ENCODE measurements around the gene PPARG. TPM values are rescaled to one million over a fixed set of nuclear protein-coding genes. Genes with fewer than 3 reads are reported as not detected.
A peak's percentile ranks its signal among the peaks of the same experiment; 100 is the strongest.

Gene PPARG
- total RNA-seq, 4 donors from 2014 or later, result 26.4 to 46.4 (median 37.4) TPM

DNA sequence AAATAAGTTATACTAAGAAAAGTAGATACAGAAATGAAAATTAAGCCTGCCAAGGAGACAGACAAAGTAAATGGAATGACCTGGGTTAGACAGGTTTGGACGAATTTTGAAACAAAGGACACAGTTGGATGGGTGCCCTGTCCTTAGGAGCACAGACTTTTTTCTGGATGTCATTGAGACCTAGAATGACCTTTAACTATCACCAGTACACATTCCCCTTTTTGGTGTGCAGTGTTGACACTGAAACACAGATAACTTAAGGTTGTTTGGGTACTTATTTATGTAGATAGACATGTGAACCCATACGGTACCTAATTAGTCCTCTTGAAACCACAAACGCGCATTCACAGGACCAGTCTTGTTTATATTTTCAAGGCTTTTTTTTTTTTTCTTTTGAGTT, 86.7 kb downstream of the PPARG start:
- DNase-seq, result no peak
- no peak for TF ChIP-seq POLR2A (IDR thresholded peaks at IDR 0.05)
- TF ChIP-seq, protein P1, sequence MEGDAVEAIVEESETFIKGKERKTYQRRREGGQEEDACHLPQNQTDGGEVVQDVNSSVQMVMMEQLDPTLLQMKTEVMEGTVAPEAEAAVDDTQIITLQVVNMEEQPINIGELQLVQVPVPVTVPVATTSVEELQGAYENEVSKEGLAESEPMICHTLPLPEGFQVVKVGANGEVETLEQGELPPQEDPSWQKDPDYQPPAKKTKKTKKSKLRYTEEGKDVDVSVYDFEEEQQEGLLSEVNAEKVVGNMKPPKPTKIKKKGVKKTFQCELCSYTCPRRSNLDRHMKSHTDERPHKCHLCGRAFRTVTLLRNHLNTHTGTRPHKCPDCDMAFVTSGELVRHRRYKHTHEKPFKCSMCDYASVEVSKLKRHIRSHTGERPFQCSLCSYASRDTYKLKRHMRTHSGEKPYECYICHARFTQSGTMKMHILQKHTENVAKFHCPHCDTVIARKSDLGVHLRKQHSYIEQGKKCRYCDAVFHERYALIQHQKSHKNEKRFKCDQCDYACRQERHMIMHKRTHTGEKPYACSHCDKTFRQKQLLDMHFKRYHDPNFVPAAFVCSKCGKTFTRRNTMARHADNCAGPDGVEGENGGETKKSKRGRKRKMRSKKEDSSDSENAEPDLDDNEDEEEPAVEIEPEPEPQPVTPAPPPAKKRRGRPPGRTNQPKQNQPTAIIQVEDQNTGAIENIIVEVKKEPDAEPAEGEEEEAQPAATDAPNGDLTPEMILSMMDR (IDR thresholded peaks at IDR 0.05), result no peak
- H3K4me3 ChIP-seq, result no peak overlapping the region
- no peaks in the 10 kb centered on the region for H3K36me3 ChIP-seq
- no peak overlapping the region for H3K27ac ChIP-seq
- H3K27me3 ChIP-seq, result no peaks in the 10 kb centered on the region
- peaks cover 0 to 22% (median 0%) of the 10 kb centered on the region in 4 donors for H3K4me1 ChIP-seq
- H3K9me3 ChIP-seq, result no peaks in the 10 kb centered on the region

DNA sequence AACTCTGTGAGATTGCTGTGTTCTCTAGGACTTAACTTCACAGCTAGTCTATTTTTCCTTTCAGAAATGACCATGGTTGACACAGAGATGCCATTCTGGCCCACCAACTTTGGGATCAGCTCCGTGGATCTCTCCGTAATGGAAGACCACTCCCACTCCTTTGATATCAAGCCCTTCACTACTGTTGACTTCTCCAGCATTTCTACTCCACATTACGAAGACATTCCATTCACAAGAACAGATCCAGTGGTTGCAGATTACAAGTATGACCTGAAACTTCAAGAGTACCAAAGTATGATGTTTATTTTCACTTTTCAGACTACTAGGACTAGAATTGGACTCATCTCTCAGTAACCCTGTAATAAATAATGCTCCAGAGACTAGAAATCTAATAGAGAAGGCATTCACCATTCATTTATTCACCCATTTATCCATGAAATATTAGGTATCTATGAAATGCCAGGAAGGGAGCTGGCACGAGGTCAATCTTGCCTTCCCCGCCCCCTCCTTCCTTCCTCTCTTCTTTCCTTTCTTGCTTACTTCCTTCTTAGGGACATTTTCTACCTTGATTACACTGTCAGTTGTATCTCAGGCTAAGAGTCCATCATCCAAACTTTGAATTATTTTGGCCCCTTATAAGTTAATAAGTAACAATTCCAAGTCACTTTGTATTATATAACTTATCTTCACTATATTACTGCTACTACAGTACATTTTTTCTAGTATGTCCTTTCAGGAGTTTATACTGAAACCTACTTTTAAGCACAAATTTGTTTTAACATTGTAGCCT, 91.0 kb downstream of the PPARG start:
- no peaks in the 10 kb centered on the region for H3K27me3 ChIP-seq
- H3K4me3 ChIP-seq, result no peak overlapping the region
- DNase-seq, result peak in 1 of 3 donors; percentile 51
- peak overlapping the region in 2 of 4 donors; percentile 32 to 66 for H3K27ac ChIP-seq
- H3K4me1 ChIP-seq, result peaks cover 0 to 18% (median 1%) of the 10 kb centered on the region in 4 donors
- H3K36me3 ChIP-seq, result peaks cover 0 to 3% (median 0%) of the 10 kb centered on the region in 3 donors
- no peak for TF ChIP-seq POLR2A (IDR thresholded peaks at IDR 0.05)
- TF ChIP-seq, protein P1 (IDR thresholded peaks at IDR 0.05), result no peak
- H3K9me3 ChIP-seq, result no peaks in the 10 kb centered on the region

DNA sequence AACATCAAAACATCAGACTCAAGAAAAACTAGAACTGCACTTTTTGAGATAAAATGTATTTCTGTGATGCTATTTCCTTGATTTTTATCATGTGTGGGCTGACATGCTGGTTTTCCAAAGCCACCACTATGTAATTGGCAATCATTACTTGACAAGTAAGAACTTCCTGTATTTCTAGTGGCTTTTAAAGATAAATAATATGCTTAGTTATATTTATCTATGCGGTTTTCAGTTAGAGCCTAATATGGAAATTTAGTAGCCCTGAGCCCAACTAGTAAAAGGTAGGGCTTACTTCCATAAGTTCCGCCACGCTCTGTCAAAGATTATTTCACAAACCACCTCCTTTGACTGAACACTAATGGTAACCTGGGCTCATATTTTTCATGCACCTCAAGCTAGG, 91.6 kb downstream of the PPARG start:
- TF ChIP-seq, protein P1 (IDR thresholded peaks at IDR 0.05), result no peak
- TF ChIP-seq POLR2A (IDR thresholded peaks at IDR 0.05), result no peak
- Histone ChIP-seq H3K4me1 (peaks cover 0 to 18% (median 1%) of the 10 kb centered on the region in 4 donors), H3K36me3 (peaks cover 0 to 3% (median 0%) of the 10 kb centered on the region in 3 donors), H3K4me3 (no peak overlapping the region), H3K9me3 (no peaks in the 10 kb centered on the region), H3K27ac (peak overlapping the region in 1 of 4 donors; percentile 66), H3K27me3 (no peaks in the 10 kb centered on the region)
- DNase-seq, result no peak

DNA sequence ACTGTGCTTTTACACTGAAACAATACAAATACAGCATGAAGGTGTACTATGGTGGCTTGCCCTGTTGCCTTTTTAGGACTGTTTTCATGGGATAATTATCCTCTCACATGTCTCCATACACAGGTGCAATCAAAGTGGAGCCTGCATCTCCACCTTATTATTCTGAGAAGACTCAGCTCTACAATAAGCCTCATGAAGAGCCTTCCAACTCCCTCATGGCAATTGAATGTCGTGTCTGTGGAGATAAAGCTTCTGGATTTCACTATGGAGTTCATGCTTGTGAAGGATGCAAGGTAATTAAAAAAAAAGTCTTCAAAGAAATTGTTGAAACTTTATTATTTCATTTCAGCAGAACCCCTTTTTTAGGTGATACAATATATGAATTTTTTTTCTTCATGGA, 92.3 kb downstream of the PPARG start:
- peaks cover 0 to 18% (median 1%) of the 10 kb centered on the region in 4 donors for H3K4me1 ChIP-seq
- peaks cover 0 to 3% (median 0%) of the 10 kb centered on the region in 3 donors for H3K36me3 ChIP-seq

DNA sequence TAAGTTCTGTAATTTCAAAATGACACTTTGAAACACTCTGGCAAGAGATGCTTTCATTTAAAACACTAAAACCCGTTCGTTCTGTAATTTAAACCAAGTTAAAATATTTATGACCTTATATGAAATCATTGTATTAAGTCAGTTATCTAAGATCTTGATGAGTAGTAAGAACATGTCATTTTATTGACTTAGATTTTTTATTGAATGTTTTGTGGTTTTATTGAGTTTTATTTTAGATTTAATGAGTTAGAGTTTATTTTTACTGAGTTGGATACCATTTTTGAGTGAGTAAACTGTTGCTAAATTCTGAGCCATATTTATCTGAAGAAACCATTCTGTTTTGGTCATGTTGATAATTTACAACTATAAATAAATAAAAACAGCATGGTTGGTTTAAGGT, 94.3 kb downstream of the PPARG start:
- no peaks in the 10 kb centered on the region for H3K27me3 ChIP-seq
- no peak overlapping the region for H3K4me3 ChIP-seq
- no peak for DNase-seq
- peaks cover 0 to 18% (median 1%) of the 10 kb centered on the region in 4 donors for H3K4me1 ChIP-seq
- peaks cover 0 to 3% (median 0%) of the 10 kb centered on the region in 3 donors for H3K36me3 ChIP-seq
- TF ChIP-seq, protein P1 (IDR thresholded peaks at IDR 0.05), result no peak
- TF ChIP-seq POLR2A (IDR thresholded peaks at IDR 0.05), result no peak
- H3K27ac ChIP-seq, result no peak overlapping the region
- H3K9me3 ChIP-seq, result no peaks in the 10 kb centered on the region

More for the DNA sequence above, 92.3 kb downstream of the PPARG start:
- no peak for TF ChIP-seq POLR2A (IDR thresholded peaks at IDR 0.05)
- TF ChIP-seq, protein P1 (IDR thresholded peaks at IDR 0.05), result no peak
- Histone ChIP-seq H3K27ac (no peak overlapping the region), H3K27me3 (no peaks in the 10 kb centered on the region), H3K4me3 (no peak overlapping the region), H3K9me3 (no peaks in the 10 kb centered on the region)
- DNase-seq, result no peak

Data from Peyer's patch (tissue), 4 donors.